ENCODE data around the gene TTC33. TPM values are rescaled to one million over a fixed set of nuclear protein-coding genes. Genes with fewer than 3 reads are reported as not detected.

Gene TTC33
- polyA plus RNA-seq, 1 of the 3 experiments (the other 2 are of a cell fraction) = 2.2 TPM

- H3K36me3 ChIP-seq (replicated peaks in 1 of 2; ENCODE audit: control insufficient read depth in 1 of 2, insufficient read depth in 2 of 2, low read length in 1 of 2) = no peaks in the 10 kb centered on the region
- H2AFZ ChIP-seq (ENCODE audit: low read depth) = no peak overlapping the region; the same call in 1 of the 2 replicates
- no peak for TF ChIP-seq ZBTB33 (IDR thresholded peaks at IDR 0.05; ENCODE audit: borderline replicate concordance, low read depth)
- TF ChIP-seq RCOR1 (IDR thresholded peaks at IDR 0.05; ENCODE audit: low read length) = no peak
- TF ChIP-seq USF1 (IDR thresholded peaks at IDR 0.05; ENCODE audit: borderline replicate concordance, low read depth) = no peak
- no peak for TF ChIP-seq USF2 (IDR thresholded peaks at IDR 0.05; ENCODE audit: borderline replicate concordance, low read depth, low read length)
- TF ChIP-seq FOXM1 (IDR thresholded peaks at IDR 0.05; ENCODE audit: low read depth) = no peak
- H3K27ac ChIP-seq (ENCODE audit: low read depth in 2 of 2, low read length in 1 of 2) = no peak overlapping the region
- no peak for DNase-seq
- H3K27me3 ChIP-seq (ENCODE audit: insufficient read depth) = no peaks in the 10 kb centered on the region; the same call in 1 of the 2 replicates
- 31% methylated on average over 11 of the region's 11 CpGs for WGBS (ENCODE audit: low lambda C conversion rate)
- H3K9me2 ChIP-seq = no peaks in the 10 kb centered on the region
- ChIA-PET CTCF (no interaction called here), POLR2A (no interaction called here)
- no peaks in the 10 kb centered on the region for H3F3A ChIP-seq (replicated peaks; ENCODE audit: insufficient read depth)
- H3K9me3 ChIP-seq = no peaks in the 10 kb centered on the region
- 0 out of 4 replicates have a peak, but pooled peaks cover 0 to 7% of the 10 kb centered on the region in 2 experiments for H3K4me1 ChIP-seq (ENCODE audit: control insufficient read depth in 1 of 2, insufficient read depth in 2 of 2, low read depth in 1 of 2, low read length in 1 of 2)
- H3K9ac ChIP-seq = no peak overlapping the region
- H3K4me3 ChIP-seq (ENCODE audit: low read depth in 2 of 2, low read length in 1 of 2) = 0 out of 4 replicates have a peak overlapping the region, but pooled peaks of 1 of the 2 experiments have one; percentile 3
- H3K79me2 ChIP-seq (ENCODE audit: insufficient read depth) = no peaks in the 10 kb centered on the region
- H3K4me2 ChIP-seq = no peak overlapping the region
- no peaks in the 10 kb centered on the region for H4K20me1 ChIP-seq (ENCODE audit: insufficient read depth)
Measured at GRCh38 chr5:40606077-40606765, 149.5 kb downstream of the TTC33 start.

GRCh38 chr5:40605295-40605958 lies 150.3 kb downstream of the TTC33 start:
- no peak for TF ChIP-seq CTCF (IDR thresholded peaks at IDR 0.05)
- TF ChIP-seq RCOR1 (IDR thresholded peaks at IDR 0.05; ENCODE audit: low read length) = no peak
- TF ChIP-seq EP300 (IDR thresholded peaks at IDR 0.05; ENCODE audit: borderline replicate concordance in 1 of 2, low read depth in 1 of 2, low read length in 1 of 2) = no peak
- no peak for TF ChIP-seq RXRA (IDR thresholded peaks at IDR 0.05; ENCODE audit: borderline replicate concordance, low read depth)
- TF ChIP-seq USF1 (IDR thresholded peaks at IDR 0.05; ENCODE audit: borderline replicate concordance, low read depth) = no peak
- TF ChIP-seq ZBTB33 (IDR thresholded peaks at IDR 0.05; ENCODE audit: borderline replicate concordance, low read depth) = no peak
- TF ChIP-seq SMC3 (IDR thresholded peaks at IDR 0.05; ENCODE audit: low read depth, low read length) = no peak
- TF ChIP-seq FOXM1 (IDR thresholded peaks at IDR 0.05; ENCODE audit: low read depth) = no peak
- no peak for TF ChIP-seq POLR2AphosphoS5 (IDR thresholded peaks at IDR 0.05; ENCODE audit: low read depth, low read length)
- TF ChIP-seq SIN3A (IDR thresholded peaks at IDR 0.05; ENCODE audit: borderline replicate concordance, low read depth, low read length) = no peak
- Histone ChIP-seq H3K27ac (ENCODE audit: low read depth in 2 of 2, low read length in 1 of 2) (no peak overlapping the region), H3K9ac (no peak overlapping the region), H3K9me3 (no peaks in the 10 kb centered on the region), H3K4me3 (ENCODE audit: low read depth in 2 of 2, low read length in 1 of 2) (no peak overlapping the region), H4K20me1 (ENCODE audit: insufficient read depth) (no peaks in the 10 kb centered on the region), H3K9me2 (no peaks in the 10 kb centered on the region), H3K27me3 (ENCODE audit: insufficient read depth) (no peaks in the 10 kb centered on the region; the same call in 1 of the 2 replicates), H3K4me2 (no peak overlapping the region), H3K79me2 (ENCODE audit: insufficient read depth) (no peaks in the 10 kb centered on the region), H3K4me1 (ENCODE audit: control insufficient read depth in 1 of 2, insufficient read depth in 2 of 2, low read depth in 1 of 2, low read length in 1 of 2) (0 out of 4 replicates have a peak, but pooled peaks cover 0 to 7% of the 10 kb centered on the region in 2 experiments), H3K36me3 (replicated peaks in 1 of 2; ENCODE audit: control insufficient read depth in 1 of 2, insufficient read depth in 2 of 2, low read length in 1 of 2) (no peaks in the 10 kb centered on the region), H3F3A (replicated peaks; ENCODE audit: insufficient read depth) (no peaks in the 10 kb centered on the region), H2AFZ (ENCODE audit: low read depth) (no peak overlapping the region; the same call in 1 of the 2 replicates)
- POLR2A ChIA-PET = no interaction called here
- WGBS (ENCODE audit: low lambda C conversion rate) = 7% methylated on average over 4 of the region's 4 CpGs
- CTCF ChIA-PET = no interaction called here
- DNase-seq = no peak

Data from SK-N-SH (cell line).